NOMO-1 treated with DMSO at 0.1 percent for 48 hours (cell line): ENCODE measurements around the gene CPN2.

ENCODE experiments used
- DNase-seq: peaks from one replicate; lab custom pipeline; 2025; ENCODE audit not compliant: unreplicated experiment; lab: John Stamatoyannopoulos, UW

CPN2 gene

GRCh38 chr3:194315088-194315964 lies 35.8 kb downstream of the CPN2 start:
- DNase-seq: peak; percentile 77

DNA sequence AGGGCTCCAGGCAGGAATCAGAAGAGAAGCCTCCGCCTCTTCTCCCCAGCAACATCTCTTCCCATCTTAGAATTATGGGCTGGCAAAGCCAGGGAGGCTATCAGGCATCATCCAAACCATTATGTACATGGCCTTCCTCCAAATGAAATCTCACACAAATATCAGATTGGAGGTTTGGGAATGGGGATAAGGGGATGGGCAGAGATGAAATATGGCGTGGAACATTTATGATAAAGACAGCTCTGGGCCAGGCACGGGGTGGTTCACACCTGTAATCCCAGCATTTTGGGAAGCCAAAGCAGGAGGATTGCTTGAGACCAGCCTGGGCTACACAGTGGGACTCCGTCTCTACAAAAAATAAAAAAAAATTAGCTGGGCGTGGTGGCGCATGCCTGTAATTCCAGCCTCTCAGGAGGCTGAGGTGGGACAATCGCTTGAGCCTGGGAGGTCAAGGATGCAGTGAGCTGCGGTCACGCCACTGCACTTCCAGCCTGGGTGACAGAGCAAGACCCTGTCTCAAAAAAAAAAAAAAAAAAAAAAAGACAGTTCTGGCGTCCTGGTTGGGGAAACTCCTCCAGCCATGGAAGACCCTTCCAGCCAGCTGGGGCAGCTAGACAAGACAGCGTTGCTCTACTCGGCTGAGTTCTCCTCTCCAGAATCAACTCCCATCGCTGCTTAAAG lies 36.6 kb downstream of the CPN2 start:
- DNase-seq: no peak

- no peak for DNase-seq
Measured at GRCh38 chr3:194313560-194314387, 37.4 kb downstream of the CPN2 start.

DNA sequence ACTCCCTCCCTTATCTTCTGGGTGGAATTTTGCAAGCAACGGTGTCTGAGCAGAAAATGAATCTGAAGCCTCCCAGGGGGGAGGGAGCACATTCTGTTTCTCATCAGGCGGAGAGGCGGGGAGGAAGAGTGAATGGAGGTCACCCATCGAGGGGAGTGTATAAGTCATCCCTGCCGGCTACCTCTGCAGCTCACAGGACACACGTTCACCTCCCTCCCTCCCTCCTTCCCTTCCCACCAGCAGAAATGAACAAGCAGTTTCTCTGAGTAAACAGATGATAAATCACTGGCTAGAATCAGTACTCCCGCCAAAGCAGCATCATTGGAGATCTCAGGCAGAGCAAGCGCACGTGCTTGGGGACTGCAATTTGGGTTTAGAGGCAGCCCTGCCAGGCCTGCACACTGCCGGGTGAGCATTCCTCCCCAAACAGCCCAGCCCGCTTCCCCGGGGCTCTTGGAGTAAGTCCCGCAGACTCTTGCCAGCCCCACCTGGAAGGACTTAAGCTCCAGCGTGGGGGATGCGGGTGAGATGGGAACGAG lies 38.3 kb downstream of the CPN2 start:
- DNase-seq: no peak

DNA sequence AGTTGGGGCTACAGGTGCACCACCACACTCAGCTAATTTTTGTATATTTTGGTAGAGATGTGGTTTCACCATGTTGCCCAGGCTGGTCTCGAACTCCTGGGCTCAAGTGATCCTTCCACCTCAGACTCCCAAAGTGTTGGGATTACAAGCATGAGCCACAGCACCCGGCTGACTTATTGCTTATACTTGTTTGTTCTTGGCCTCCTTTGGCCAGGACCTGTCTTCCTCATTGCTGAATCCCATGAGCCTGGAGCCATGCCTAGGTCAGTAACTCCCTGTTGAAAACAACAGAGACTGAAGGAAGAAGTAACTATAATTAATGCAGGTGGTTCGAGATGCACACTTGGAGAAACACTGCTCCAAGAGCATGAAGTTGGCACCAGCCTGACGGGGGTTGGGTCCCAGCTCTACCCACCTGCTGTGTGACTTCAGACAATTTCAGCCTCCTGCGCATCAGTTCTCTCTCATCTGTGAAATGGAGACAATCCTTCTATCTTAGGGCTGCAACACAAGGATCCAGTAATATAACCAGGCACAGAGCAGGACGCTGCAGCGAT lies 38.9 kb downstream of the CPN2 start:
- DNase-seq: no peak

- DNase-seq: no peak
Measured at GRCh38 chr3:194311000-194311399, 40.1 kb downstream of the CPN2 start.

DNA sequence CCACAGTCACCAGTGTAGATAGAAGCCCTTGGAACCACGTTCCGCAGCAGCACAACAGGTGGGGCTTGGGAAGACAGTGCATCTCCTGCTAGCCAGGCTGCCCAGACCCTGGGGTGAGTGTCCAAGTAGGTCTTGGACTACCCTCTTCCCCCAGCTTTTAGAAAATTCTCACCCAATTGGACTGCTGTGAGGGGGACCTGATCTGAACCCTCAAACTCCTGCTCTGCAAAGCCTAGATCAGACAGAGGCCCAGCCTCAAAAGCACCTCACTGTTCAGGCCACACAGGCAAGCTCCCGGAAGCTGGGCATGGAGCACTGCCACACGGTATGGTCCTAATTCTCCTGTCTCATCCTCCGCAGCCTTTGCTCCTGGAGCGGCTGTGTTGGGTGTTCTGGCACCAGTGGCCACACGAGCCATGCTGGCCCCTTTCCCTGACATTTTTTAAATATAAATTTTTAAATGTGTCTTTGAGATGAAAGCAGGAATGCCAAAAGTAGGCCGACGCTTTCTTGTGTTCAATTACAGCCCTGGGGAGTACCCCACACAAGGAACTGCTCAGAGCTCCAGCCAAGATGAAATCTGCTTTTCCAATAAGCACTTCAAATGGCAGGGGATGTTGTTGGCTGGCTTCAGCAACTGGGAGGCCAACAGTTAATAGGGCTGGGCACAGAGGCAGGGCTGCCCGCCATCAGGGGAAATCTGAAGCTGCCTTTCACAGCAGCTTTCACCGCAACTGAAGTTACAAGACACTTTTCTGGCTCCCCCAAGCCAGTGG lies 40.9 kb downstream of the CPN2 start:
- DNase-seq: no peak

DNA sequence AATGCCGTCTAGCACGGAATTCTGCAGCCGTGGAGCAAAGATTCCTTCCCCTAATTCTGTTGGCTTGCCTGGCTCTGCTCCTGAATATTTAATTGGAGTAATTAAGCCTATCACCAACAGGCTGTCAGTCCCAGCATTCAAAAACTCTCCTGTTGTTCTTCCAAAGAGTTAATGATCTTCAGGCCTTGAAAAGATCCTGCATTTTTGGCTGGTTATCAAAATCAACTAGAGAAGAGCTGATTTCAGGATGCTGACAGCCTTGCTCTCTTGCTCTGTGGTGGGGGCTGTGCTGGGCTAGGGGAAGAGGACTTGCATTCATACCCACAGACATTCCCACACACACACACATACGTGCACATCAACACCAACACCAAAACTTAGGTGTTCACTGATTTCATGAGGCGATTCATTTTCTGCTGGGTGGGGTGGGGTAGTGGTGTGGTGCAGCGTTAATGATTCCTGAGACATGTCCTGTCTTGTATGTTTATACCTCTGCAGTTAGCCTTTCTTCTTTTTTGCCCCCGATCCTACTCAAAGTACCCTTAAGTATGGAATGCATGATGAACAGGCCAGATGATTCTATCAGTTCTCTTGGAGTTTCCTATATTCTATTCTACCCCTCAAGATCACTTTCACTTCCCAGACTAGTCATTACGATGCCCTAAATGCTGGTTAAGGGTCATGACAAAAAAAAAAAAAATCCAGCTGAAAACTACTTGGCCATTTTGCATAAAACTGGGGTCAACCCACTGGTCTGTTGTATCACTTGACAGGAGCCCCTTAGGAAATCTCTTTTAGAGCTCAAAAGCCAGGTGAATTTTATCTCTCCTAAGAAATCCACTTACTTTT lies 42.3 kb downstream of the CPN2 start:
- DNase-seq: peak; percentile 9

DNA sequence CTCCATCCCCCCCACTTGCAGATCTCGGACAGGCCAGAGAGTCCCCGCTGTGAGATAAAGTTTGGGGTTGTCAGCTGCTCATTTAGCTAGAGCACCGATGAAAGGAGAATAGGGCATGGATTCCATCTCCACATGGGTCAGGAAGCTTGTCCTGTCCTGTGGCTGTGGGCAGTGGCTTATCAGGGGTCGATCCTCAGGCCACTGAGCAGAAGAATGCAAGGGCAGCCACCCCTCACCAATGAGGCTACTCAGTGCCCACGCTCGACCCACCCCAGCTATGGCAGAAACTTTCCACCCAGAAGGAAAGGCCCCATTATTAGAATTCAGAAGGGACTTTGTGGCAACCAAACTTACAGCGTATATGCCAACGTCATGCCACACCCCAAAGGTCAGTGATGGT lies 43.3 kb downstream of the CPN2 start:
- no peak for DNase-seq

DNA sequence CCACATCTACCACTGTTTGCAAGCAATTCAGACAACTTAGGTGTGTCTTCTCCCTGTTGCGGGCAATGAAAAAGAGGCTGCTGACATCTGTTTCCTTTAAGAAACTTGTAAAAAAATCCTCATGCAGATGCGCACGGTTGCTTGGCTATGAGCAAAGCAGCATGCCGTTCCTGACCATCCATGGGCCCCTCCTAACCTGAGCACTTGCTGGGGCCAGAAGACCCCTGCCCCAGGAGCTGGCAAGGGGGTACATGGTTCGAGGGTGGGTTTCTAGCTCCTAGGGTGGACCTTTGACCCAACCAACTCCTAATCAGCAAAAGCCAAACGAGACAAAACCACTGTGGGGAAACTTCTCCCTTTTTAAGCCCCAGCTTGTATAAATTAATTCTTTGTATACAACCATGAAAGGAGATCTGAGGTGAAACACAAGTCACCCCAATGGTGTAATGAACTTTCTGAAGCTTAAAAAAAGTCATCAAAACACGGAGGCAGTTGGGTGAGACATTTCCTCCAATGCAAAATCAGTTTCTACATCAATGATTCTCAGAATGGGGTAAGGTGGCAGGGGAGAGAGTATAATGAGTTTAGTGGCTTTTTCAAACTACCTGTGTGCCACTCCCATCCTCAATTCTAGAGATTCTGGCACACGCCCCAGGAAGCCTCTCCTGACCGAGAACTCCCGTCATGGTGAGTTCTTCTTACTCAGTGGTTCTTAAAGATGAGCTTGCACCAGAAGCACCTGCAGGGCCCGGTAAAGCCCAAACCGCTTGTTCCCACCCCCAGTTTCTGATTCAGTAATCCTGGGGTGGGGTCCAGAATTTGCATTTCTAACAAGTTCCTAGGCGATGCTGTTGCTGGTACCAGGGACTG lies 44.1 kb downstream of the CPN2 start:
- no peak for DNase-seq

DNA sequence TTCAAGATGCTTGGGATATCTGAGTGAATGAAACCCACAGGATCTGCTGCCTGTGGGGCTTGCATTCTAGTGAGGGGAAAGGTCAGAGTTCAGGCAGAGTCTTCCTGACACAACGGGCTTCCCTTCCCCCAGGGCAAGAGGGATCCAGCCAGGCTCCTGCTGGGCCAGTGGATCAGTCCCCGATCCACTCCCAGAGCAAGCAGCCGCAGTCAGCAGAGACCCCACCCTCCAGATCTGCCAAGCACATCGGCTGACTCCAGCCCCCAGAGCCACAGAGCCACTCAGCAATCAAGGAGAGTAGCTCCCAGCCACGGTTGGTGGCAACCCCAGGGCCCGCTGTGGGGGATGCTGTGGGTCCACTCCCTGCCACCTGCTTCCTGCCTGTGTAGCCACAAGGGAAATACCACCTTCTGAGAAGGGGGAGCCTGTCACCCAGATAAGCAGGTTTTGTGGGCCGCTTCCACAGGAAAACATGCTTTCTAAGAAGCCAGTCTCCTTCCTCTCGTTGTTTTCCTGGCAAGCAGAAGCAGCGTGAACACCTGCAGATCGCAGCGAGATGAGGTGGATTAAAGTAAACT lies 44.9 kb downstream of the CPN2 start:
- no peak for DNase-seq

DNA sequence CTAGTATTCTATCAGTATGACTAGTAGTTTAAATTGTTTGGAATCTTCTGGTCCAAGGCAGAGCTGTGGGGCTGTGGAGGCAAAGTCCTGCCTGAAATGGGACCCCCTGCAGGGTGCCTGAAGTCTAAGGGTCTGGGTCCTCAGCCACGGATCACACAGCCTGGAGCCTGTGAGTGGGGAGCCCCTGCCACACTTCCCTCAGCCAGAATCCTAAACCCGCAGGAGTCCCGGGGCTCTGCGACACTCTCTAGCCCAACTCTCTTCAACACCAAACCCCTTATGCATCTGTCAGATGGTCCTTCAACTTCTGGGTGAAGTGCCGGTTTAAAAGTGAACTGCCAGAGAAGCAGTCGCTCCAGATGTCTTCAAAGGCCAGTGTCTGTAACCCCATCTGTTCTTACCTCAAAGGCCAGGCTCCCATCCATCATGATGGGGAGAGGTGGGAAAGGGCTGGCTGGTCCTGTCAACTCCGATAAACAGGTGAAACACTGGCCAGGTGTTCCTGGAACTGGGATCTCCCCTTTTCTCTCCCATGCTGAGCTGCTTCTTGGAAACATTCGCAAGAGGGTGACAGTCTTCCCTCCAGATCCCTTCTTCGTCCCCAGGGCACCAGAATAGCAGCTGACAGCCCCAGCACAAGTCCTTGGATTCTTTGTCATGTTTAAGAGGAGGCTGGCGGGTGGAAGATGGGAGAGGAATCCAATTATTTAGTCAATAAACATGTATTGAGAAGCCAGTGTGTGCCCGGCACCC lies 45.6 kb downstream of the CPN2 start:
- no peak for DNase-seq

DNA sequence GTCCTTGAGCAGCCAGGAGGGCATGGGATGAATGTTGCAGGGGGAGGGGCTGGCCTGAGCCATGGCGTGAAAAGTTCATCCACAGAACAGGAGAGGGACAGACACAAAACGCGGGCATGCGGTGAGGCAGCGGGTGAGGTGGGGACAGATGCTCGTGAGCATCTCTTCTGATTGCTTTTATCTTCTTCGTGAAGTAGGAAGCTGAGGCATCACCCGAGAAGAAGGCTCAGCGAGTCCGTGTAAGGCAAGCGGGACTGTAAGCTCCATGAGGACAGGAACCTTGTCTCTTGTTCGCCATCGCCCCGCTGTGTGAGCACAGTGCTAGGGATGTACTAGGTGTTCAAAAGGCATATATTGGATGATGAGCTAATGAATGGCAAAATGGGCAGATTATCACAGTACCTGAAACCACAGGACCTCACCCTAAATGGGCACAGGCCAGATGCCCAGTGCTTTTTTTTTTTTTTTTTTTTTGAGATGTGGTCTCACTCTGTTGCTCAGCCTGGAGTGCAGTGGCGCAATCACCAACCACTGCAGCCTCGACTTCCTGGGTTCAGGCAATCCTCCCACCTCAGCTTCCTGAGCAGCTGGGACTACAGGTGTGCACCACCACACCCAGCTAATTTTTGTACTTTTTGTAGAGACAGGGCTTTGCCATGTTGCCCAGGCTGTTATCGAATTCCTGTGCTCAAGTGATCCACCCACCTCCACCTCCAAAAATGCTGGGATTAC lies 46.8 kb downstream of the CPN2 start:
- DNase-seq: no peak

GRCh38 chr3:194303749-194304148 lies 47.4 kb downstream of the CPN2 start:
- DNase-seq: no peak

- DNase-seq: no peak
Measured at GRCh38 chr3:194301730-194302129, 49.4 kb downstream of the CPN2 start.

- DNase-seq: no peak
Measured at GRCh38 chr3:194300936-194301335, 50.2 kb downstream of the CPN2 start.

GRCh38 chr3:194300382-194300758 lies 50.8 kb downstream of the CPN2 start:
- no peak for DNase-seq
